OCI-LY1 (cell line): ENCODE measurements around the gene MRPS30.

Experiments
- EZH2 ChIP-seq: fragments of 200-600 bp; sonication (generic), shearing (Covaris generic); IDR thresholded peaks from 2 replicates; pipeline ENCODE4 v1.8.0; 2017; ENCODE audit warnings: borderline replicate concordance, mixed run types, mild to moderate bottlenecking, antibody characterized with exemption, low read length, moderate library complexity, mixed read lengths
- TF ChIP-seq, protein P1 (sequence below): fragments of 200-600 bp; sonication (generic), shearing (Covaris generic); IDR thresholded peaks from 2 replicates; pipeline ENCODE4 v1.5.1; 2017; ENCODE audit warnings: mild to moderate bottlenecking, antibody characterized with exemption, low read length, moderate library complexity, mixed read lengths

DNA sequence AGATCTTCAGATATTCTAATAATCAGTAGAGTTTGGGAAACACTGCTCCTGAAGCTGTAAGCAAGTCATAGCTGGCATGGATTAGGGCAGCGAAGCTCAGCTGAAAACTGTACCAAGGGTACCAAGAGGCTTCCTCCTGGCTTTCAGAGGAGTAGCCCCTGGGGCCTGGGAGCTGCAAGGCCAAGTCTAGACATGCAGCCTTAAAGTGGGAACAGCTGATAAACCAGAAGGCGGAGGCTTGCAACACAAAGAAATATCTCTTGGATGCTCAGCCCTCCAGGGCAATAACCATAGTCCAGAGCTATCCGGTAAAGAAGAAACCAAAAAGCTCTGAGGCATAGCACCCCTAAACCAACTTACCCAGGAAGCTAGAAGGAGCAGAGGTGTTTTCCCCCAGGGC, 51.5 kb downstream of the MRPS30 start:
- TF ChIP-seq, protein P1, sequence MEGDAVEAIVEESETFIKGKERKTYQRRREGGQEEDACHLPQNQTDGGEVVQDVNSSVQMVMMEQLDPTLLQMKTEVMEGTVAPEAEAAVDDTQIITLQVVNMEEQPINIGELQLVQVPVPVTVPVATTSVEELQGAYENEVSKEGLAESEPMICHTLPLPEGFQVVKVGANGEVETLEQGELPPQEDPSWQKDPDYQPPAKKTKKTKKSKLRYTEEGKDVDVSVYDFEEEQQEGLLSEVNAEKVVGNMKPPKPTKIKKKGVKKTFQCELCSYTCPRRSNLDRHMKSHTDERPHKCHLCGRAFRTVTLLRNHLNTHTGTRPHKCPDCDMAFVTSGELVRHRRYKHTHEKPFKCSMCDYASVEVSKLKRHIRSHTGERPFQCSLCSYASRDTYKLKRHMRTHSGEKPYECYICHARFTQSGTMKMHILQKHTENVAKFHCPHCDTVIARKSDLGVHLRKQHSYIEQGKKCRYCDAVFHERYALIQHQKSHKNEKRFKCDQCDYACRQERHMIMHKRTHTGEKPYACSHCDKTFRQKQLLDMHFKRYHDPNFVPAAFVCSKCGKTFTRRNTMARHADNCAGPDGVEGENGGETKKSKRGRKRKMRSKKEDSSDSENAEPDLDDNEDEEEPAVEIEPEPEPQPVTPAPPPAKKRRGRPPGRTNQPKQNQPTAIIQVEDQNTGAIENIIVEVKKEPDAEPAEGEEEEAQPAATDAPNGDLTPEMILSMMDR = no peak
- no peak for TF ChIP-seq EZH2
